Activated CD8-positive, alpha-beta T cell treated with anti-CD3 and anti-CD28 coated beads, Interleukin-2, amount 10 ng/mL, durations not matched to agents 7 days and 5 days (primary cell): ENCODE measurements around the gene ZNF608. TPM values are rescaled to one million over a fixed set of nuclear protein-coding genes. Genes with fewer than 3 reads are reported as not detected.

Source experiments
- ATAC-seq: fragments of 150-1000 bp; cut with Tn5 transposase; one replicate; pipeline ENCODE4 v1.10.0; 2021; ENCODE audit warnings: moderate library complexity
- CTCF ChIA-PET: fragments of 350-600 bp; sonication (Branson Sonifier 250); formaldehyde crosslinking; loops from one replicate; lab custom pipeline; 2021; ENCODE audit warnings: antibody characterized with exemption; lab: Charles Lee
- POLR2A ChIA-PET: fragments of 350-600 bp; sonication (Branson Sonifier 250); formaldehyde crosslinking; loops from one replicate; lab custom pipeline; 2021; ENCODE audit warnings: antibody characterized with exemption; lab: Charles Lee
- DNase-seq: peaks from one replicate; pipeline ENCODE4 v3.0.0-alpha.2; 2020
- H3K27ac Mint-ChIP-seq: one replicate; pipeline ENCODE4 v1.8.0; 2021; ENCODE audit warnings: mild to moderate bottlenecking, mixed read lengths
- H3K27me3 Mint-ChIP-seq: one replicate; pipeline ENCODE4 v1.8.0; 2021; ENCODE audit warnings: low read depth, mixed read lengths
- H3K36me3 Mint-ChIP-seq: one replicate; pipeline ENCODE4 v1.8.0; 2021; ENCODE audit warnings: low read depth, mixed read lengths
- H3K4me1 Mint-ChIP-seq: one replicate; pipeline ENCODE4 v1.8.0; 2021; ENCODE audit warnings: low read depth, mixed read lengths
- H3K4me3 Mint-ChIP-seq: one replicate; pipeline ENCODE4 v1.8.0; 2021; ENCODE audit warnings: mild to moderate bottlenecking, mixed read lengths
- H3K9me3 Mint-ChIP-seq: one replicate; pipeline ENCODE4 v1.8.0; 2022; ENCODE audit warnings: mixed read lengths; ENCODE audit not compliant: insufficient read depth
- total RNA-seq, 2 experiments: library from RNA; stranded (reverse); gene quantifications; one replicate each; pipeline ENCODE4 v1.2.3, GENCODE V29; 2021

The ZNF608 gene
- total RNA-seq, 2 experiments from 2014 or later: not detected

GRCh38 chr5:124732428-124733328 lies 13.8 kb downstream of the ZNF608 start:
- Mint-ChIP-seq H3K27me3 (peaks cover 16% of the 10 kb centered on the region), H3K36me3 (no peaks in the 10 kb centered on the region), H3K4me1 (no peaks in the 10 kb centered on the region), H3K4me3 (no peak overlapping the region), H3K27ac (no peak overlapping the region), H3K9me3 (no peaks in the 10 kb centered on the region)
- ChIA-PET CTCF (no interaction called here), POLR2A (no interaction called here)
- ATAC-seq (no peak), DNase-seq (no peak)

- CTCF ChIA-PET: no interaction called here
- H3K9me3 Mint-ChIP-seq: no peaks in the 10 kb centered on the region
- no peak overlapping the region for H3K27ac Mint-ChIP-seq
- H3K36me3 Mint-ChIP-seq: no peaks in the 10 kb centered on the region
- H3K27me3 Mint-ChIP-seq: peaks cover 4% of the 10 kb centered on the region
- H3K4me1 Mint-ChIP-seq: no peaks in the 10 kb centered on the region
- POLR2A ChIA-PET: no interaction called here
- ATAC-seq (no peak), DNase-seq (no peak)
- H3K4me3 Mint-ChIP-seq: no peak overlapping the region
Measured at GRCh38 chr5:124730381-124730780, 16.1 kb downstream of the ZNF608 start.

GRCh38 chr5:124729720-124730359 lies 16.6 kb downstream of the ZNF608 start:
- ChIA-PET CTCF (no interaction called here), POLR2A (no interaction called here)
- H3K27ac Mint-ChIP-seq: no peak overlapping the region
- ATAC-seq: no peak
- H3K4me3 Mint-ChIP-seq: no peak overlapping the region
- no peaks in the 10 kb centered on the region for H3K4me1 Mint-ChIP-seq
- H3K27me3 Mint-ChIP-seq: no peaks in the 10 kb centered on the region
- H3K36me3 Mint-ChIP-seq: no peaks in the 10 kb centered on the region
- DNase-seq: no peak
- no peaks in the 10 kb centered on the region for H3K9me3 Mint-ChIP-seq

- Mint-ChIP-seq H3K27me3 (no peaks in the 10 kb centered on the region), H3K27ac (no peak overlapping the region), H3K4me3 (no peak overlapping the region), H3K9me3 (no peaks in the 10 kb centered on the region), H3K4me1 (no peaks in the 10 kb centered on the region), H3K36me3 (no peaks in the 10 kb centered on the region)
- CTCF ChIA-PET: no interaction called here
- POLR2A ChIA-PET: no interaction called here
- no peak for DNase-seq
- no peak for ATAC-seq
Measured at GRCh38 chr5:124728968-124729332, 17.5 kb downstream of the ZNF608 start.

GRCh38 chr5:124728331-124728967 lies 18.0 kb downstream of the ZNF608 start:
- Mint-ChIP-seq H3K27ac (no peak overlapping the region), H3K27me3 (no peaks in the 10 kb centered on the region), H3K4me1 (no peaks in the 10 kb centered on the region), H3K4me3 (no peak overlapping the region), H3K9me3 (no peaks in the 10 kb centered on the region), H3K36me3 (no peaks in the 10 kb centered on the region)
- ATAC-seq (no peak), DNase-seq (no peak)
- ChIA-PET CTCF (no interaction called here), POLR2A (no interaction called here)

GRCh38 chr5:124726631-124727362 lies 19.6 kb downstream of the ZNF608 start:
- ChIA-PET CTCF (no interaction called here), POLR2A (no interaction called here)
- H3K9me3 Mint-ChIP-seq: no peaks in the 10 kb centered on the region
- H3K36me3 Mint-ChIP-seq: no peaks in the 10 kb centered on the region
- ATAC-seq (no peak), DNase-seq (no peak)
- H3K4me1 Mint-ChIP-seq: no peaks in the 10 kb centered on the region
- H3K4me3 Mint-ChIP-seq: no peak overlapping the region
- H3K27me3 Mint-ChIP-seq: no peaks in the 10 kb centered on the region
- H3K27ac Mint-ChIP-seq: no peak overlapping the region

GRCh38 chr5:124725622-124726258 lies 20.7 kb downstream of the ZNF608 start:
- Mint-ChIP-seq H3K9me3 (no peaks in the 10 kb centered on the region), H3K4me1 (no peaks in the 10 kb centered on the region)
- CTCF ChIA-PET: interaction anchor here (0.7 kb wide), 1 partner anchor 648 kb away, joined by 3 read pairs; no protein-coding TSS in a partner anchor

GRCh38 chr5:124725040-124725434 lies 21.4 kb downstream of the ZNF608 start:
- H3K4me3 Mint-ChIP-seq: no peak overlapping the region
- ChIA-PET CTCF (no interaction called here), POLR2A (no interaction called here)
- no peaks in the 10 kb centered on the region for H3K9me3 Mint-ChIP-seq
- no peaks in the 10 kb centered on the region for H3K4me1 Mint-ChIP-seq
- H3K36me3 Mint-ChIP-seq: no peaks in the 10 kb centered on the region
- H3K27me3 Mint-ChIP-seq: no peaks in the 10 kb centered on the region
- H3K27ac Mint-ChIP-seq: no peak overlapping the region
- no peak for ATAC-seq
- DNase-seq: no peak

More at GRCh38 chr5:124725622-124726258, 20.7 kb downstream of the ZNF608 start:
- POLR2A ChIA-PET: no interaction called here
- H3K27me3 Mint-ChIP-seq: no peaks in the 10 kb centered on the region
- ATAC-seq (no peak), DNase-seq (no peak)
- no peak overlapping the region for H3K27ac Mint-ChIP-seq
- H3K4me3 Mint-ChIP-seq: no peak overlapping the region
- no peaks in the 10 kb centered on the region for H3K36me3 Mint-ChIP-seq

GRCh38 chr5:124724357-124725039 lies 21.9 kb downstream of the ZNF608 start:
- DNase-seq (no peak), ATAC-seq (no peak)
- POLR2A ChIA-PET: no interaction called here
- Mint-ChIP-seq H3K36me3 (no peaks in the 10 kb centered on the region), H3K27me3 (no peaks in the 10 kb centered on the region), H3K27ac (no peak overlapping the region), H3K4me1 (no peaks in the 10 kb centered on the region), H3K9me3 (no peaks in the 10 kb centered on the region), H3K4me3 (no peak overlapping the region)
- CTCF ChIA-PET: no interaction called here

- no peak for DNase-seq
- Mint-ChIP-seq H3K9me3 (no peaks in the 10 kb centered on the region), H3K36me3 (no peaks in the 10 kb centered on the region)
Measured at GRCh38 chr5:124721229-124721735, 25.2 kb downstream of the ZNF608 start.

GRCh38 chr5:124720593-124720992 lies 25.8 kb downstream of the ZNF608 start:
- ChIA-PET CTCF (interaction anchor here (1.1 kb wide), 1 partner anchor 13 kb away, joined by 3 read pairs; no protein-coding TSS in a partner anchor), POLR2A (no interaction called here)
- ATAC-seq: no peak
- Mint-ChIP-seq H3K36me3 (no peaks in the 10 kb centered on the region), H3K4me1 (no peaks in the 10 kb centered on the region), H3K9me3 (no peaks in the 10 kb centered on the region), H3K27ac (no peak overlapping the region), H3K4me3 (no peak overlapping the region), H3K27me3 (no peaks in the 10 kb centered on the region)
- DNase-seq: no peak

More at GRCh38 chr5:124721229-124721735, 25.2 kb downstream of the ZNF608 start:
- Mint-ChIP-seq H3K4me1 (no peaks in the 10 kb centered on the region), H3K4me3 (no peak overlapping the region), H3K27me3 (no peaks in the 10 kb centered on the region), H3K27ac (no peak overlapping the region)
- POLR2A ChIA-PET: no interaction called here
- ATAC-seq: no peak
- CTCF ChIA-PET: no interaction called here
